ENCODE results near the gene LAGE3.

The LAGE3 gene

GRCh38 chrX:154487518-154488290 is 8.6 kb upstream of the LAGE3 start:
- H3K9me3 Mint-ChIP-seq (ENCODE audit: low read depth), result no peaks in the 10 kb centered on the region
- H3K4me3 Mint-ChIP-seq, result peak overlapping the region; percentile 84

GRCh38 chrX:154486396-154487207 is 7.5 kb upstream of the LAGE3 start, which contains the start of gene UBL4A:
Gene UBL4A, minus strand, starts transcription at chrX:154486615. Its CDS starts 31 bp downstream, at chrX:154486584.
- H3K27me3 Mint-ChIP-seq, result no peaks in the 10 kb centered on the region
- H3K36me3 Mint-ChIP-seq, result no peaks in the 10 kb centered on the region
- peak within 1 kb of the TSS; percentile 84 for H3K4me3 Mint-ChIP-seq
- H3K4me1 Mint-ChIP-seq (ENCODE audit: low read depth), result peaks cover 15% of the 10 kb centered on the region
- peak within 1 kb of the TSS; percentile 68 for H3K27ac Mint-ChIP-seq
- H3K9me3 Mint-ChIP-seq (ENCODE audit: low read depth), result no peaks in the 10 kb centered on the region

More at GRCh38 chrX:154487518-154488290, 8.6 kb upstream of the LAGE3 start:
- Mint-ChIP-seq H3K4me1 (ENCODE audit: low read depth) (peaks cover 15% of the 10 kb centered on the region), H3K27me3 (no peaks in the 10 kb centered on the region), H3K36me3 (no peaks in the 10 kb centered on the region), H3K27ac (no peak overlapping the region)

- Mint-ChIP-seq H3K4me1 (ENCODE audit: low read depth) (peaks cover 15% of the 10 kb centered on the region), H3K36me3 (no peaks in the 10 kb centered on the region), H3K4me3 (no peak overlapping the region)
These were observed 6.9 kb upstream of the LAGE3 start for GRCh38 chrX:154486052-154486395.

GRCh38 chrX:154485150-154486051 is 6.3 kb upstream of the LAGE3 start:
- Mint-ChIP-seq H3K9me3 (ENCODE audit: low read depth) (no peaks in the 10 kb centered on the region), H3K27me3 (no peaks in the 10 kb centered on the region), H3K4me3 (peak overlapping the region; percentile 78), H3K27ac (peak overlapping the region; percentile 28), H3K4me1 (ENCODE audit: low read depth) (peaks cover 15% of the 10 kb centered on the region), H3K36me3 (no peaks in the 10 kb centered on the region)

More at GRCh38 chrX:154486052-154486395, 6.9 kb upstream of the LAGE3 start:
- Mint-ChIP-seq H3K27ac (no peak overlapping the region), H3K27me3 (no peaks in the 10 kb centered on the region), H3K9me3 (ENCODE audit: low read depth) (no peaks in the 10 kb centered on the region)

- Mint-ChIP-seq H3K4me1 (ENCODE audit: low read depth) (peaks cover 14% of the 10 kb centered on the region), H3K27me3 (no peaks in the 10 kb centered on the region), H3K36me3 (no peaks in the 10 kb centered on the region), H3K4me3 (peak overlapping the region; percentile 78), H3K27ac (peak overlapping the region; percentile 46), H3K9me3 (ENCODE audit: low read depth) (no peaks in the 10 kb centered on the region)
These were observed 5.4 kb upstream of the LAGE3 start for GRCh38 chrX:154484255-154485149.

- Mint-ChIP-seq H3K36me3 (no peaks in the 10 kb centered on the region), H3K27ac (peak overlapping the region; percentile 61), H3K9me3 (ENCODE audit: low read depth) (no peaks in the 10 kb centered on the region), H3K4me3 (peak overlapping the region; percentile 64), H3K27me3 (no peaks in the 10 kb centered on the region), H3K4me1 (ENCODE audit: low read depth) (peaks cover 12% of the 10 kb centered on the region)
These were observed 4.2 kb upstream of the LAGE3 start for GRCh38 chrX:154483325-154483724.

- Mint-ChIP-seq H3K27me3 (no peaks in the 10 kb centered on the region), H3K4me1 (ENCODE audit: low read depth) (peaks cover 12% of the 10 kb centered on the region), H3K4me3 (no peak overlapping the region), H3K36me3 (no peaks in the 10 kb centered on the region), H3K27ac (no peak overlapping the region), H3K9me3 (ENCODE audit: low read depth) (no peaks in the 10 kb centered on the region)
These were observed 3.7 kb upstream of the LAGE3 start for GRCh38 chrX:154482786-154483185.

GRCh38 chrX:154481911-154482601 is 3.0 kb upstream of the LAGE3 start:
- H3K4me1 Mint-ChIP-seq (ENCODE audit: low read depth), result peaks cover 18% of the 10 kb centered on the region
- H3K27me3 Mint-ChIP-seq, result no peaks in the 10 kb centered on the region
- no peak overlapping the region for H3K4me3 Mint-ChIP-seq
- H3K27ac Mint-ChIP-seq, result no peak overlapping the region
- H3K36me3 Mint-ChIP-seq, result no peaks in the 10 kb centered on the region
- H3K9me3 Mint-ChIP-seq (ENCODE audit: low read depth), result no peaks in the 10 kb centered on the region

GRCh38 chrX:154481195-154481594 is 2.1 kb upstream of the LAGE3 start:
- Mint-ChIP-seq H3K4me3 (no peak overlapping the region), H3K27ac (peak overlapping the region; percentile 68)

GRCh38 chrX:154477891-154478477 is 1.1 kb downstream of the LAGE3 start:
- H3K4me3 Mint-ChIP-seq, result peak overlapping the region; percentile 88
- H3K27me3 Mint-ChIP-seq, result no peaks in the 10 kb centered on the region
- H3K4me1 Mint-ChIP-seq (ENCODE audit: low read depth), result peaks cover 12% of the 10 kb centered on the region
- no peaks in the 10 kb centered on the region for H3K9me3 Mint-ChIP-seq (ENCODE audit: low read depth)
- H3K36me3 Mint-ChIP-seq, result no peaks in the 10 kb centered on the region
- peak overlapping the region; percentile 66 for H3K27ac Mint-ChIP-seq

More at GRCh38 chrX:154481195-154481594, 2.1 kb upstream of the LAGE3 start:
- H3K36me3 Mint-ChIP-seq, result no peaks in the 10 kb centered on the region
- H3K27me3 Mint-ChIP-seq, result no peaks in the 10 kb centered on the region
- peaks cover 18% of the 10 kb centered on the region for H3K4me1 Mint-ChIP-seq (ENCODE audit: low read depth)
- no peaks in the 10 kb centered on the region for H3K9me3 Mint-ChIP-seq (ENCODE audit: low read depth)

- Mint-ChIP-seq H3K4me3 (peak overlapping the region; percentile 32), H3K36me3 (no peaks in the 10 kb centered on the region), H3K27ac (no peak overlapping the region), H3K27me3 (no peaks in the 10 kb centered on the region), H3K4me1 (ENCODE audit: low read depth) (peaks cover 12% of the 10 kb centered on the region), H3K9me3 (ENCODE audit: low read depth) (no peaks in the 10 kb centered on the region)
These were observed 2.3 kb downstream of the LAGE3 start for GRCh38 chrX:154476821-154477220.

- Mint-ChIP-seq H3K4me3 (no peak overlapping the region), H3K27me3 (no peaks in the 10 kb centered on the region), H3K36me3 (no peaks in the 10 kb centered on the region), H3K27ac (no peak overlapping the region), H3K4me1 (ENCODE audit: low read depth) (peaks cover 7% of the 10 kb centered on the region), H3K9me3 (ENCODE audit: low read depth) (no peaks in the 10 kb centered on the region)
These were observed 5.4 kb downstream of the LAGE3 start for GRCh38 chrX:154473683-154474082.
